Thyroid gland (tissue), 4 donors: ENCODE measurements around the gene KCNAB2. TPM values are rescaled to one million over a fixed set of nuclear protein-coding genes. Genes with fewer than 3 reads are reported as not detected.

ENCODE experiments used
- DNase-seq, 2 donors: peaks; one replicate each; pipeline ENCODE4 v3.0.0-alpha.2; 2019
- H3K27ac ChIP-seq, 3 donors: fragments of 200-600 bp; sonication (generic); 1 replicate in 2 of 3; 2 replicates in 1 of 3; pipeline ENCODE4 v1.5.1; 2016 to 2019; ENCODE audit warnings: mild to moderate bottlenecking in 1 of 3, moderate library complexity in 1 of 3
- H3K27me3 ChIP-seq: fragments of 200-600 bp; sonication (generic); one replicate; pipeline ENCODE4 v1.5.1; 2019
- H3K36me3 ChIP-seq, 2 donors: fragments of 200-600 bp; sonication (generic); one replicate each; pipeline ENCODE4 v1.5.1; 2016 to 2019
- H3K4me1 ChIP-seq, 2 donors: fragments of 200-600 bp; sonication (generic); one replicate each; pipeline ENCODE4 v1.5.1; 2017 to 2019
- H3K4me3 ChIP-seq, 3 donors: fragments of 200-600 bp; sonication (generic); replicated peaks in 1 of 3; 1 replicate in 2 of 3; 2 replicates in 1 of 3; pipeline ENCODE4 v1.5.1; 2016; ENCODE audit warnings: mild to moderate bottlenecking in 1 of 3
- H3K9me3 ChIP-seq: fragments of 200-600 bp; sonication (generic); one replicate; pipeline ENCODE4 v1.5.1; 2017
- POLR2A ChIP-seq, 2 donors: fragments of 450-650 bp; IDR thresholded peaks; one replicate each; pipeline ENCODE4 v1.6.1; 2017; ENCODE audit warnings: antibody characterized with exemption in 2 of 2, mild to moderate bottlenecking in 2 of 2, moderate library complexity in 1 of 2
- WGBS, 2 donors: methylation state at CpG; one replicate each; pipeline ENCODE4 v1.1.5; 2017; 5-methylcytosine and 5-hydroxymethylcytosine counted together
- intact Hi-C: fragments of 100-400 bp; cut with DNase I; formaldehyde crosslinking; loops from one replicate; pipeline ENCODE4 v1.15.1; 2023
- total RNA-seq, 4 donors: library from RNA; depleted of rRNA; stranded (reverse); fragments of >200 nt; gene quantifications; one replicate each; pipeline ENCODE4 v1.2.3, GENCODE V29; 2016
- TF ChIP-seq, protein P1 (sequence below), 6 experiments: fragments of 200-600 bp in 3 of 6; fragments of 450-650 bp in 3 of 6; sonication (generic) in 3 of 6; IDR thresholded peaks; one replicate each; pipeline ENCODE4 v1.5.1; 2016 to 2019; ENCODE audit warnings: antibody characterized with exemption in 6 of 6, mild to moderate bottlenecking in 2 of 6, inconsistent platforms in 1 of 6, moderate library complexity in 1 of 6

KCNAB2 gene
- total RNA-seq, 4 donors from 2014 or later, result 3.1 to 7.3 (median 6.1) TPM

DNA sequence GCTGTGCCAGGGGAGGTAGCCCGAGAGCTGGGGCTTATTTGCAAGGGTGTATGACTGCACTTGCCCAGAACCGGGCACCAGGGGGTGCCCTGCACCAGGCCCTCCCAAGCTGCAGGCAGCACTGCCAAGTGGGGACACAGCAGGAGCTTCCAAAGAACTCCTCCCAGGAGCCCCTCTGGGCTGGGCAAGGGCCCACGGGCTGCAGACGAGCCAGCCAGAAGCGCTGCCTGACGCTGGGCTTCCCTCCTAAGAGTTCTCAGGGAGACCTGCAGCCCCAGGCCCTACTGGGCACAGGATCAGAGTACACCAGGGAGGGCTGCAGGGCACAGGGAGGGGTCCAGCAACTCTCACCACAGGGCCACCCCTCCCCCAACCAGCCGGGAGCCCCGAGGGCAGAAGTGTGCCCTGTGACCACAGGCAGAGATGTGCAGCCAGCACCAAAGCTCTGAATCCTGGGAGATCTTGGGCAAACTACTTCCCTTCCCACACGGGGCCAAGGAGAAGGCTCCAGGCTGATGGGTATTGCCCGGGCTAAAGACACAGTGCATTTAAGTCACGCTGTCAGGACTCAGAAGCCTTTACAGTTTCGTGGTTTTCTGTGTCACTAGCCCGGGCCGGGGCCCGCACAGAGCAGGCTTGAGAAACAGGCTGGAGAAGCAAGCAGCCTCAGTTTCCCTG lies 63.4 kb downstream of the KCNAB2 start:
- WGBS, 2 donors, result 60 to 65% methylated on average over 9 to 11 of the region's 15 CpGs
- Histone ChIP-seq H3K36me3 (no peaks in the 10 kb centered on the region), H3K27me3 (no peaks in the 10 kb centered on the region), H3K4me3 (no peak overlapping the region), H3K9me3 (no peaks in the 10 kb centered on the region), H3K4me1 (no peaks in the 10 kb centered on the region), H3K27ac (no peak overlapping the region)
- DNase-seq, result no peak
- TF ChIP-seq POLR2A (IDR thresholded peaks at IDR 0.05), result no peak
- TF ChIP-seq, protein P1, sequence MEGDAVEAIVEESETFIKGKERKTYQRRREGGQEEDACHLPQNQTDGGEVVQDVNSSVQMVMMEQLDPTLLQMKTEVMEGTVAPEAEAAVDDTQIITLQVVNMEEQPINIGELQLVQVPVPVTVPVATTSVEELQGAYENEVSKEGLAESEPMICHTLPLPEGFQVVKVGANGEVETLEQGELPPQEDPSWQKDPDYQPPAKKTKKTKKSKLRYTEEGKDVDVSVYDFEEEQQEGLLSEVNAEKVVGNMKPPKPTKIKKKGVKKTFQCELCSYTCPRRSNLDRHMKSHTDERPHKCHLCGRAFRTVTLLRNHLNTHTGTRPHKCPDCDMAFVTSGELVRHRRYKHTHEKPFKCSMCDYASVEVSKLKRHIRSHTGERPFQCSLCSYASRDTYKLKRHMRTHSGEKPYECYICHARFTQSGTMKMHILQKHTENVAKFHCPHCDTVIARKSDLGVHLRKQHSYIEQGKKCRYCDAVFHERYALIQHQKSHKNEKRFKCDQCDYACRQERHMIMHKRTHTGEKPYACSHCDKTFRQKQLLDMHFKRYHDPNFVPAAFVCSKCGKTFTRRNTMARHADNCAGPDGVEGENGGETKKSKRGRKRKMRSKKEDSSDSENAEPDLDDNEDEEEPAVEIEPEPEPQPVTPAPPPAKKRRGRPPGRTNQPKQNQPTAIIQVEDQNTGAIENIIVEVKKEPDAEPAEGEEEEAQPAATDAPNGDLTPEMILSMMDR (IDR thresholded peaks at IDR 0.05), result no peak
- intact Hi-C loops, result no loop called here

DNA sequence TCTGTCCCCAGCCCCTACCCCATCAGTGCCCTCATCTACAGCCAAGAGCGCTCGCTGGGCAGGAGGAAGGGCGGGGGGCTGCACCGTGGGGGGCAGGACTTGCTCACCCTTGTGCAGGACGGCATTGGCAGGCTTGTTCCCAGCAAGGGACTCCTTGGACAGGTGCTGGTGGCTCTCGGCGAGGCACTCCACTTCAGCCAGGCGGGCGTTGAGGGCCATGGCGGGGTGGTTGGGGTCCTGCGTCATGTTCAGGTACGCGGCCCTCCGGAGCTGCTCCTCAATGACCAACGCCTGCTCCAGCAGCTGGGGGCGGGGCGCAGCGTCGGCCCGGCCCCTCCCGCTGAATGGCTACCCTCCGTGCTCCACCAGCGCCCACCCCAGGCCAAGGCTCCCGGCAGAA lies 64.0 kb downstream of the KCNAB2 start:
- TF ChIP-seq POLR2A (IDR thresholded peaks at IDR 0.05), result no peak
- TF ChIP-seq, protein P1 (IDR thresholded peaks at IDR 0.05), result no peak
- no peak overlapping the region for H3K27ac ChIP-seq
- no peak overlapping the region for H3K4me3 ChIP-seq
- H3K4me1 ChIP-seq, result no peaks in the 10 kb centered on the region
- intact Hi-C loops, result no loop called here
- WGBS, 2 donors, result 68 to 75% methylated on average over 8 to 20 of the region's 24 CpGs
- no peaks in the 10 kb centered on the region for H3K9me3 ChIP-seq
- no peaks in the 10 kb centered on the region for H3K27me3 ChIP-seq
- DNase-seq, result no peak
- no peaks in the 10 kb centered on the region for H3K36me3 ChIP-seq

DNA sequence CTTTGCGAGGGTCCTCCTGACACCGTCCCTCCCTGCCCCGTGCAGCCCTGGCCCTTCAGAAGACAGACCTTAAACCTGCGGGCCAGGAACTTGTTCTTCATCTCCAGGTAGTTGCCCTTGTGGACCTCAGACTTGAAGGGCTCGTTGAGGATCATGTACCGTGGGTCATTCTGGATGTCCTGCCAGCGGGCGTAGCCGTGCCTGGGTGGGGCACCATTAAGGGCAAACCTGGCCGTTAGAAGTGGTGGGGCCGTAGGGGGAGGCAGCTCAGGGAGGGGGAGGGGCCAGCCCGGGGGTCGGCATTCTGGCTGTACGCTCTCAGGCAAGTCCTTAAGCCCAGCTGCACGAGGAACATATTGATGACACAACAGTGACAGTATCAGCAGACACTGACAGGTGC lies 64.6 kb downstream of the KCNAB2 start:
- Histone ChIP-seq H3K27me3 (no peaks in the 10 kb centered on the region), H3K36me3 (no peaks in the 10 kb centered on the region), H3K4me3 (no peak overlapping the region), H3K4me1 (no peaks in the 10 kb centered on the region), H3K9me3 (no peaks in the 10 kb centered on the region), H3K27ac (no peak overlapping the region)
- WGBS, 2 donors, result 61 to 72% methylated on average over 5 to 6 of the region's 15 CpGs
- intact Hi-C loops, result no loop called here
- no peak for DNase-seq
- TF ChIP-seq, protein P1 (IDR thresholded peaks at IDR 0.05), result no peak
- TF ChIP-seq POLR2A (IDR thresholded peaks at IDR 0.05), result no peak

DNA sequence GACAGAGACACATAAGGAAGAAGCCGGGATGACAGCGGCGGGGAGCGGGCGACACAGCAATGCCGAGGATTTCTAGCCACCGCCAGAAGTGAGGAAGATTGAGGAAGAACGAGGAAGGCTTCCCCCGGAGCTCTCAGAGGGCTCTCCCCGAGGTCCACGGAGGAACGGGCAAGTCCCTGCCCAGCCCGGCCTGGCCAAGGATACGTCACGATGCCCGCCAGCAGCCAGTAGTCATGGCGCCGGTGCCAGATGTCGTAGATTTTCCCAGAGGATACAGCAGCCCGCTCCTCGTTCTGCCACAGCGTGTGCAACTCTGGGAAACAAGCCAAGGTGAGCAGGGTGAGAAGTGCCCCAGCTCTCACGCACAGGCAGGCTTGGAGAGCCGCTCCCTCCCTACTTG lies 65.9 kb downstream of the KCNAB2 start:
- WGBS, 2 donors, result 71 to 78% methylated on average over 22 of the region's 24 CpGs
- Histone ChIP-seq H3K4me3 (no peak overlapping the region), H3K27ac (no peak overlapping the region), H3K36me3 (no peaks in the 10 kb centered on the region), H3K4me1 (no peaks in the 10 kb centered on the region), H3K27me3 (no peaks in the 10 kb centered on the region), H3K9me3 (no peaks in the 10 kb centered on the region)
- no peak for DNase-seq
- intact Hi-C loops, result no loop called here
- TF ChIP-seq POLR2A (IDR thresholded peaks at IDR 0.05), result no peak
- TF ChIP-seq, protein P1 (IDR thresholded peaks at IDR 0.05), result no peak

DNA sequence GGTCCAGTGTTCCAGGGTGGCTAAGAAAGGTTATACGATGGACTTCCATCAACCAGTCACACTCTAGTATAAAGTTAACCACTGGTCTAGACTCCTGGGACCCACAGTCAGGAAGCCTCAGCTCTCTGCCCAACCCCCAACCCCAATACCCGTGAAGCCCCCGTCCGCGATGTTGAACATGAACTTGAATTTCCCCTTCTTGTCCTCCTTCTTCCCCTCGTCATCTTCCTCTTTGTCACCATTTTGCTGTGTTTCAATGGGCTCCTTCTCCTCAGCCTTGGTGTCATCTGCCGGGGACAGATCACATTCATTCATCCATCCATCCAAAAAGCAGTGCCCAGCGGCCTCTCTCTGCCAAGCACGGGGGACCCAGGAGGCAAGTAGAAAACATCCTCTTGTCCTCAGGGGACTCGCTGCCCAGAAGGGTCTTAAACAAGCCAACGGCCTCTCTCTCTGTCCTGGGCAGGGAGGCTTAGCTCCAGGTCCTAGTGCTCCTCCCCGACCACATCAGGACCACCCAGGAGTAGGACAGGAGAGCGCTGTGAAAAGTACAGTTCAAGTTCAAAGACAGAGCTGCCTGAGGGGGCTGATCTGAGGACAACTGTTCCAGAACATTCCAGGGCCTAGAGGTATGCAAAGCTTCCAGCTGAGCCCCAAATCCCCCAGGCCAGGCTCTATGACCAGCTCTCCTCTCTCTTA lies 66.5 kb downstream of the KCNAB2 start:
- no peak overlapping the region for H3K4me3 ChIP-seq
- DNase-seq, result no peak
- H3K9me3 ChIP-seq, result no peaks in the 10 kb centered on the region
- TF ChIP-seq, protein P1 (IDR thresholded peaks at IDR 0.05), result no peak
- no peak for TF ChIP-seq POLR2A (IDR thresholded peaks at IDR 0.05)
- intact Hi-C loops, result no loop called here
- no peaks in the 10 kb centered on the region for H3K27me3 ChIP-seq
- H3K4me1 ChIP-seq, result no peaks in the 10 kb centered on the region
- WGBS, 2 donors, result 76 to 78% methylated on average over 13 of the region's 13 CpGs
- H3K36me3 ChIP-seq, result no peaks in the 10 kb centered on the region
- no peak overlapping the region for H3K27ac ChIP-seq
